Muscle layer of duodenum (tissue), 2 donors: ENCODE data around the gene SLC25A23.

Experiments used
- H3K27ac ChIP-seq: one replicate; pipeline ENCODE4 v1.7.0; 2013; ENCODE audit warnings: mild to moderate bottlenecking, low read length
- H3K27me3 ChIP-seq: one replicate; pipeline ENCODE4 v1.7.0; 2013; ENCODE audit warnings: low read depth, mild to moderate bottlenecking, control low read depth, low read length
- H3K36me3 ChIP-seq, 2 donors: one replicate each; pipeline ENCODE4 v1.7.0; 2013; ENCODE audit warnings: low read length in 2 of 2, control low read depth in 1 of 2, mild to moderate bottlenecking in 1 of 2; ENCODE audit not compliant: insufficient read depth in 2 of 2, control insufficient read depth in 1 of 2
- H3K4me1 ChIP-seq, 2 donors: one replicate each; pipeline ENCODE4 v1.7.0; 2013; ENCODE audit warnings: low read length in 2 of 2, mild to moderate bottlenecking in 2 of 2, control low read depth in 1 of 2, moderate library complexity in 1 of 2; ENCODE audit not compliant: insufficient read depth in 2 of 2, control insufficient read depth in 1 of 2
- H3K4me3 ChIP-seq, 2 donors: one replicate each; pipeline ENCODE4 v1.7.0; 2013; ENCODE audit warnings: low read length in 2 of 2, low read depth in 1 of 2, mild to moderate bottlenecking in 1 of 2
- H3K9me3 ChIP-seq, 2 donors: one replicate each; pipeline ENCODE4 v1.7.0; 2013; ENCODE audit warnings: low read length in 2 of 2, control low read depth in 1 of 2, mild to moderate bottlenecking in 1 of 2; ENCODE audit not compliant: control insufficient read depth in 1 of 2
- donor health status: healthy.

SLC25A23 gene

GRCh38 chr19:6452223-6452614, 7.4 kb downstream of the SLC25A23 start:
- H3K36me3 ChIP-seq: peaks cover 6 to 67% of the 10 kb centered on the region in 2 donors
- H3K4me3 ChIP-seq: no peak overlapping the region
- H3K4me1 ChIP-seq: no peaks in the 10 kb centered on the region
- peaks cover 0 to 15% of the 10 kb centered on the region in 2 donors for H3K9me3 ChIP-seq
- no peak overlapping the region for H3K27ac ChIP-seq
- H3K27me3 ChIP-seq: no peaks in the 10 kb centered on the region

GRCh38 chr19:6451583-6452222, 7.9 kb downstream of the SLC25A23 start:
- Histone ChIP-seq H3K9me3 (peaks cover 0 to 18% of the 10 kb centered on the region in 2 donors), H3K4me1 (no peaks in the 10 kb centered on the region), H3K27me3 (no peaks in the 10 kb centered on the region), H3K36me3 (peaks cover 6 to 69% of the 10 kb centered on the region in 2 donors), H3K4me3 (no peak overlapping the region), H3K27ac (no peak overlapping the region)

- Histone ChIP-seq H3K27me3 (no peaks in the 10 kb centered on the region), H3K4me1 (no peaks in the 10 kb centered on the region), H3K27ac (no peak overlapping the region), H3K9me3 (peaks cover 0 to 23% of the 10 kb centered on the region in 2 donors), H3K36me3 (peaks cover 6 to 71% of the 10 kb centered on the region in 2 donors), H3K4me3 (no peak overlapping the region)
Observed at GRCh38 chr19:6450166-6450565, 9.4 kb downstream of the SLC25A23 start.

GRCh38 chr19:6448045-6448444, 11.5 kb downstream of the SLC25A23 start:
- Histone ChIP-seq H3K4me1 (no peaks in the 10 kb centered on the region), H3K27me3 (no peaks in the 10 kb centered on the region), H3K27ac (no peak overlapping the region), H3K9me3 (peaks cover 0 to 8% of the 10 kb centered on the region in 2 donors), H3K4me3 (no peak overlapping the region), H3K36me3 (peaks cover 0 to 62% of the 10 kb centered on the region in 2 donors)

GRCh38 chr19:6446452-6446851, 13.1 kb downstream of the SLC25A23 start:
- Histone ChIP-seq H3K36me3 (peaks cover 0 to 46% of the 10 kb centered on the region in 2 donors), H3K27ac (no peak overlapping the region), H3K4me1 (no peaks in the 10 kb centered on the region), H3K4me3 (no peak overlapping the region), H3K9me3 (peaks cover 0 to 8% of the 10 kb centered on the region in 2 donors), H3K27me3 (no peaks in the 10 kb centered on the region)

- Histone ChIP-seq H3K4me1 (no peaks in the 10 kb centered on the region), H3K4me3 (no peak overlapping the region), H3K36me3 (peaks cover 0 to 36% of the 10 kb centered on the region in 2 donors), H3K27me3 (no peaks in the 10 kb centered on the region), H3K9me3 (peaks cover 0 to 8% of the 10 kb centered on the region in 2 donors), H3K27ac (no peak overlapping the region)
Observed at GRCh38 chr19:6443986-6444385, 15.6 kb downstream of the SLC25A23 start.

- Histone ChIP-seq H3K4me3 (no peak overlapping the region), H3K9me3 (peaks cover 0 to 8% of the 10 kb centered on the region in 2 donors), H3K27ac (no peak overlapping the region), H3K4me1 (no peaks in the 10 kb centered on the region), H3K27me3 (no peaks in the 10 kb centered on the region), H3K36me3 (peaks cover 0 to 32% of the 10 kb centered on the region in 2 donors)
Observed at GRCh38 chr19:6442087-6442688, 17.4 kb downstream of the SLC25A23 start.

GRCh38 chr19:6440905-6441304, 18.7 kb downstream of the SLC25A23 start:
- Histone ChIP-seq H3K9me3 (peaks cover 0 to 3% of the 10 kb centered on the region in 2 donors), H3K4me3 (no peak overlapping the region), H3K27me3 (no peaks in the 10 kb centered on the region), H3K4me1 (no peaks in the 10 kb centered on the region), H3K27ac (no peak overlapping the region), H3K36me3 (peaks cover 0 to 19% of the 10 kb centered on the region in 2 donors)

GRCh38 chr19:6439743-6440142, 19.8 kb downstream of the SLC25A23 start:
- peaks cover 0 to 11% of the 10 kb centered on the region in 2 donors for H3K36me3 ChIP-seq
- H3K27me3 ChIP-seq: no peaks in the 10 kb centered on the region

GRCh38 chr19:6433663-6434062, 25.9 kb downstream of the SLC25A23 start, which contains the start of gene SLC25A41:
Gene SLC25A41, minus strand, starts transcription at chr19:6433763. Its CDS starts 70 bp downstream, at chr19:6433693.
- no peaks in the 10 kb centered on the region for H3K9me3 ChIP-seq
- no peaks in the 10 kb centered on the region for H3K4me1 ChIP-seq
- H3K27me3 ChIP-seq: no peaks in the 10 kb centered on the region
- no peaks in the 10 kb centered on the region for H3K36me3 ChIP-seq
- H3K27ac ChIP-seq: no peak within 1 kb of the TSS
- no peak within 1 kb of the TSS for H3K4me3 ChIP-seq

More at GRCh38 chr19:6439743-6440142, 19.8 kb downstream of the SLC25A23 start:
- H3K4me1 ChIP-seq: no peaks in the 10 kb centered on the region
- H3K4me3 ChIP-seq: no peak overlapping the region
- no peak overlapping the region for H3K27ac ChIP-seq
- H3K9me3 ChIP-seq: no peaks in the 10 kb centered on the region

- Histone ChIP-seq H3K27me3 (no peaks in the 10 kb centered on the region), H3K4me1 (no peaks in the 10 kb centered on the region)
Observed at GRCh38 chr19:6433165-6433564, 26.4 kb downstream of the SLC25A23 start.

More at GRCh38 chr19:6433165-6433564, 26.4 kb downstream of the SLC25A23 start:
- Histone ChIP-seq H3K36me3 (no peaks in the 10 kb centered on the region), H3K4me3 (no peak overlapping the region), H3K9me3 (no peaks in the 10 kb centered on the region), H3K27ac (no peak overlapping the region)
